CD14-positive monocyte (primary cell): Measurements from ENCODE around the gene PLCL2. TPM values are rescaled to one million over a fixed set of nuclear protein-coding genes. Genes with fewer than 3 reads are reported as not detected.

Experiments
- DNase-seq, 3 donors: peaks; one replicate each; pipeline ENCODE4 v3.0.0-alpha.2; 2011 to 2022
- H2AFZ ChIP-seq: 2 replicates; pipeline ENCODE4 v1.6.0; 2012; ENCODE audit warnings: mild to moderate bottlenecking, low read depth, low read length, inconsistent platforms; ENCODE audit not compliant: insufficient read depth, poor library complexity, severe bottlenecking
- H3K27ac ChIP-seq, 2 donors: 1 replicate in 1 of 2; 2 replicates in 1 of 2; pipeline ENCODE4 v1.5.1; 2012 to 2013; ENCODE audit warnings: low read length in 2 of 2, control low read depth in 1 of 2, inconsistent platforms in 1 of 2, low read depth in 1 of 2, mild to moderate bottlenecking in 1 of 2
- H3K27me3 ChIP-seq, 2 donors: one replicate each; pipeline versions ENCODE4 v1.6.0 to v1.6.1; 2011 to 2013; ENCODE audit warnings: low read length in 2 of 2; ENCODE audit not compliant: control insufficient read depth in 2 of 2, insufficient read depth in 2 of 2
- H3K36me3 ChIP-seq, 2 donors: replicated peaks in 1 of 2; 1 replicate in 1 of 2; 2 replicates in 1 of 2; pipeline versions ENCODE4 v1.5.1 to v1.6.1; 2012 to 2013; ENCODE audit warnings: low read length in 2 of 2, control low read depth in 1 of 2, inconsistent platforms in 1 of 2, mild to moderate bottlenecking in 1 of 2; ENCODE audit not compliant: insufficient read depth in 2 of 2, control insufficient read depth in 1 of 2
- H3K4me1 ChIP-seq, 2 donors: 1 replicate in 1 of 2; 2 replicates in 1 of 2; pipeline versions ENCODE4 v1.5.1 to v1.6.1; 2012 to 2013; ENCODE audit warnings: low read length in 2 of 2, control low read depth in 1 of 2, inconsistent platforms in 1 of 2, mild to moderate bottlenecking in 1 of 2, moderate library complexity in 1 of 2; ENCODE audit not compliant: insufficient read depth in 2 of 2, control insufficient read depth in 1 of 2
- H3K4me2 ChIP-seq: replicated peaks from 2 replicates; pipeline ENCODE3; 2012; ENCODE audit warnings: low read length, moderate library complexity, mild to moderate bottlenecking; ENCODE audit not compliant: poor library complexity, severe bottlenecking; ENCODE audit errors: extremely low read depth
- H3K4me3 ChIP-seq, 3 experiments: fragments of 200-600 bp in 1 of 3; sonication (generic) in 1 of 3; replicated peaks in 1 of 3; 1 replicate in 2 of 3; 2 replicates in 1 of 3; pipeline ENCODE4 v1.5.1; 2011 to 2013; ENCODE audit warnings: low read length in 3 of 3, mild to moderate bottlenecking in 3 of 3, control low read depth in 2 of 3, low read depth in 2 of 3, inconsistent platforms in 1 of 3, moderate library complexity in 1 of 3
- H3K79me2 ChIP-seq: 2 replicates; pipeline ENCODE4 v1.6.0; 2012; ENCODE audit warnings: mild to moderate bottlenecking, control low read depth, inconsistent platforms, low read length, moderate library complexity; ENCODE audit not compliant: insufficient read depth
- H3K9ac ChIP-seq: 2 replicates; pipeline ENCODE4 v1.6.0; 2017; ENCODE audit warnings: low read length, mild to moderate bottlenecking; ENCODE audit not compliant: insufficient read depth, poor library complexity, severe bottlenecking
- H3K9me3 ChIP-seq, 2 donors: replicated peaks in 1 of 2; 1 replicate in 1 of 2; 2 replicates in 1 of 2; pipeline versions ENCODE4 v1.5.1 to v1.6.1; 2012 to 2013; ENCODE audit warnings: low read length in 2 of 2, control low read depth in 1 of 2; ENCODE audit not compliant: control insufficient read depth in 1 of 2, insufficient read depth in 1 of 2
- H4K20me1 ChIP-seq: 2 replicates; pipeline ENCODE4 v1.6.0; 2012; ENCODE audit warnings: mild to moderate bottlenecking, low read length, control low read depth, moderate library complexity; ENCODE audit not compliant: insufficient read depth
- H3K27ac Mint-ChIP-seq, 7 donors: one replicate each; pipeline ENCODE4 v1.8.0; 2020; ENCODE audit warnings: mild to moderate bottlenecking in 7 of 7, mixed read lengths in 7 of 7, moderate library complexity in 6 of 7, inconsistent platforms in 2 of 7
- H3K27me3 Mint-ChIP-seq, 3 donors: one replicate each; pipeline ENCODE4 v1.8.0; 2021 to 2022; ENCODE audit warnings: low read depth in 3 of 3, mild to moderate bottlenecking in 3 of 3, mixed read lengths in 3 of 3, moderate library complexity in 3 of 3, inconsistent platforms in 1 of 3
- H3K36me3 Mint-ChIP-seq, 2 donors: one replicate each; pipeline ENCODE4 v1.8.0; 2020; ENCODE audit warnings: mixed read lengths in 2 of 2, inconsistent platforms in 1 of 2, mild to moderate bottlenecking in 1 of 2
- H3K4me1 Mint-ChIP-seq: one replicate; pipeline ENCODE4 v1.8.0; 2020; ENCODE audit warnings: mild to moderate bottlenecking, mixed read lengths
- H3K4me3 Mint-ChIP-seq, 2 donors: one replicate each; pipeline ENCODE4 v1.8.0; 2020; ENCODE audit warnings: mild to moderate bottlenecking in 2 of 2, mixed read lengths in 2 of 2, moderate library complexity in 1 of 2
- H3K9me3 Mint-ChIP-seq, 7 donors: one replicate each; pipeline ENCODE4 v1.8.0; 2020 to 2022; ENCODE audit warnings: mixed read lengths in 7 of 7, mild to moderate bottlenecking in 6 of 7, moderate library complexity in 6 of 7, inconsistent platforms in 2 of 7
- CTCF ChIP-seq: fragments of 200-600 bp; IDR thresholded peaks from one replicate; pipeline ENCODE4 v1.8.0; 2022; ENCODE audit warnings: antibody characterized with exemption, mild to moderate bottlenecking
- WGBS: methylation state at CpG from one replicate; pipeline ENCODE4 v1.1.5; 2013; ENCODE audit warnings: missing lambda C conversion rate; ENCODE audit not compliant: insufficient coverage; 5-methylcytosine and 5-hydroxymethylcytosine counted together
- intact Hi-C, 2 donors: fragments of 100-400 bp; cut with micrococcal nuclease; formaldehyde crosslinking; loops; one replicate each; pipeline versions ENCODE4 v1.15.0 to v1.15.1; 2023
- polyA plus RNA-seq, 3 donors: library from polyadenylated mRNA; depleted of rRNA in 1 of 3; unstranded in 2 of 3; stranded (reverse) in 1 of 3; fragments of 300-500 nt in 2 of 3; fragments of >200 nt in 1 of 3; fragmentation: Illumina TruSeq in 2 of 3; gene quantifications; 1 replicate in 2 of 3; 2 replicates in 1 of 3; pipeline ENCODE4 v1.2.3, GENCODE V29; 2012 to 2021

The PLCL2 gene
- polyA plus RNA-seq, 3 donors = 18.8 to 32.5 (median 26.8) TPM

GRCh38 chr3:16994854-16995525 is 110.2 kb downstream of the PLCL2 start:
- TF ChIP-seq CTCF = no peak
- Histone ChIP-seq H3K79me2 (peaks cover 99% of the 10 kb centered on the region), H3K27me3 (no peaks in the 10 kb centered on the region), H3K9me3 (no peaks in the 10 kb centered on the region), H3K4me3 (no peak overlapping the region), H3K4me1 (peaks cover 5 to 8% of the 10 kb centered on the region in 2 donors), H4K20me1 (peaks cover 100% of the 10 kb centered on the region), H3K4me2 (no peak overlapping the region), H3K27ac (no peak overlapping the region), H3K36me3 (no peaks in the 10 kb centered on the region), H2AFZ (no peak overlapping the region), H3K9ac (no peak overlapping the region)
- Mint-ChIP-seq H3K9me3 (peaks cover 0 to 2% (median 0%) of the 10 kb centered on the region in 7 donors), H3K36me3 (peaks cover 0 to 3% of the 10 kb centered on the region in 2 donors), H3K27me3 (peaks cover 0 to 1% (median 0%) of the 10 kb centered on the region in 3 donors), H3K4me3 (no peak overlapping the region), H3K27ac (no peak overlapping the region), H3K4me1 (peaks cover 53% of the 10 kb centered on the region)
- intact Hi-C loops = no loop called here
- no peak for DNase-seq
- 33% methylated on average over 1 of the region's 4 CpGs for WGBS

GRCh38 chr3:16995601-16996000 is 110.8 kb downstream of the PLCL2 start:
- Histone ChIP-seq H3K36me3 (no peaks in the 10 kb centered on the region), H4K20me1 (peaks cover 100% of the 10 kb centered on the region), H3K4me3 (no peak overlapping the region), H3K9me3 (no peaks in the 10 kb centered on the region), H3K9ac (no peak overlapping the region), H3K79me2 (peaks cover 99% of the 10 kb centered on the region), H3K4me1 (peaks cover 5 to 8% of the 10 kb centered on the region in 2 donors), H3K4me2 (no peak overlapping the region), H3K27ac (no peak overlapping the region), H3K27me3 (no peaks in the 10 kb centered on the region), H2AFZ (no peak overlapping the region)
- intact Hi-C loops = no loop called here
- H3K4me3 Mint-ChIP-seq = no peak overlapping the region
- DNase-seq = no peak
- no peak for TF ChIP-seq CTCF
- 100% methylated on average over 1 of the region's 3 CpGs for WGBS
- peak overlapping the region in 2 of 7 donors; percentile 37 to 63 for H3K27ac Mint-ChIP-seq
- H3K4me1 Mint-ChIP-seq = peaks cover 55% of the 10 kb centered on the region
- H3K36me3 Mint-ChIP-seq = peaks cover 0 to 3% of the 10 kb centered on the region in 2 donors
- H3K9me3 Mint-ChIP-seq = peaks cover 0 to 2% (median 0%) of the 10 kb centered on the region in 7 donors
- H3K27me3 Mint-ChIP-seq = peaks cover 0 to 1% (median 0%) of the 10 kb centered on the region in 3 donors
